GM23248 (cell line): ENCODE results near the gene LDLRAD4.

Source experiments
- EZH2 ChIP-seq: fragments of 200-600 bp; sonication (generic); IDR thresholded peaks from 2 replicates; pipeline ENCODE4 v1.6.1; 2018; ENCODE audit warnings: antibody characterized with exemption, mild to moderate bottlenecking; ENCODE audit not compliant: insufficient read depth, poor library complexity, severe bottlenecking
- EZH2phosphoT487 ChIP-seq: fragments of 200-600 bp; sonication (generic); IDR thresholded peaks from 2 replicates; pipeline ENCODE4 v1.6.1; 2018; ENCODE audit warnings: antibody characterized with exemption, moderate library complexity, mild to moderate bottlenecking, low read depth; ENCODE audit not compliant: insufficient read depth

DNA sequence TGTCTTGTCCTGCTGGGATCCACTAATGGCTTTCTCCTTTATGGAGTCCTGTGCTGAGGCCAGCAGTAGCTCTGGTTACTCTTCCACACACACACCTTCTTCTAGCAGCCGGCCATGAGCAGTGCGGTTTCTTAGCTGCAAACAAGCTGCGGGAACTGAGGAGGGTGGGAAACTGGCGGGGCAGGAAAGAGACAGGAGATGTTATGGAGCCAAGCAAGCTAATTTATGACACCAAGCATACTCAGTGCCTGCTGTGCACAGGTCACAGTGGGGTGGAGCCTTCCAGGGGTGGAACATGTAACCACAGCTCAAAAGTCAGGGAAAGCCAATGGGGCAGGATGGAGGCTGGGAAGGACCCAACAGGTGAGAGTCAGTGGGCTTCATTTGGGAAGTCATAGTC lies 327.0 kb downstream of the LDLRAD4 start:
- no peak for TF ChIP-seq EZH2phosphoT487
- no peak for TF ChIP-seq EZH2
